Testis (tissue), 3 donors: ENCODE results near the gene ATP2A3. TPM values are rescaled to one million over a fixed set of nuclear protein-coding genes. Genes with fewer than 3 reads are reported as not detected.

ENCODE experiments used
- DNase-seq: peaks from one replicate; pipeline ENCODE4 v3.0.0-alpha.2; 2019
- H3K27ac ChIP-seq, 2 donors: fragments of 200-600 bp; sonication (generic); one replicate each; pipeline ENCODE4 v1.5.1; 2019
- H3K27me3 ChIP-seq: fragments of 200-600 bp; sonication (generic); one replicate; pipeline ENCODE4 v1.5.1; 2019
- H3K36me3 ChIP-seq: fragments of 200-600 bp; sonication (generic); one replicate; pipeline ENCODE4 v1.5.1; 2017; ENCODE audit warnings: low read depth; ENCODE audit errors: missing control alignments
- H3K4me1 ChIP-seq: fragments of 200-600 bp; sonication (generic); one replicate; pipeline ENCODE4 v1.5.1; 2019
- H3K4me3 ChIP-seq, 2 donors: fragments of 200-600 bp; sonication (generic); one replicate each; pipeline ENCODE4 v1.5.1; 2017 to 2019
- H3K9me3 ChIP-seq: fragments of 200-600 bp; sonication (generic); one replicate; pipeline ENCODE4 v1.5.1; 2017
- POLR2A ChIP-seq: fragments of 450-650 bp; IDR thresholded peaks from one replicate; pipeline ENCODE4 v1.6.1; 2017; ENCODE audit warnings: antibody characterized with exemption, mild to moderate bottlenecking, moderate library complexity
- WGBS, 2 donors: methylation state at CpG; one replicate each; pipeline ENCODE4 v1.1.5; 2018; 5-methylcytosine and 5-hydroxymethylcytosine counted together
- intact Hi-C: fragments of 100-400 bp; cut with DNase I; formaldehyde crosslinking; loops from one replicate; pipeline ENCODE4 v1.15.1; 2023; ENCODE audit warnings: low total_unique reads
- polyA plus RNA-seq: library from polyadenylated mRNA; stranded (reverse); fragments of 350-450 nt; fragmentation: Illumina TruSeq; extraction: RNeasy Lipid Tissue Mini Kit (QIAGEN cat#74804); gene quantifications from one replicate; pipeline ENCODE4 v1.2.3, GENCODE V29; 2014; ENCODE audit warnings: low read depth, low replicate concordance; ENCODE audit not compliant: insufficient read depth
- total RNA-seq, 2 donors: library from RNA; depleted of rRNA; stranded (reverse); fragments of >200 nt; gene quantifications; one replicate each; pipeline ENCODE4 v1.2.3, GENCODE V29; 2016
- TF ChIP-seq, protein P1 (sequence below), 3 experiments: fragments of 450-650 bp in 2 of 3; fragments of 200-600 bp in 1 of 3; sonication (generic) in 1 of 3; IDR thresholded peaks; one replicate each; pipeline ENCODE4 v1.5.1; 2016 to 2019; ENCODE audit warnings: antibody characterized with exemption in 3 of 3, mild to moderate bottlenecking in 2 of 3, moderate library complexity in 1 of 3

Gene ATP2A3
- total and polyA plus RNA-seq, 3 donors from 2014 or later: 8.0 to 19.6 (median 8.2) TPM

DNA sequence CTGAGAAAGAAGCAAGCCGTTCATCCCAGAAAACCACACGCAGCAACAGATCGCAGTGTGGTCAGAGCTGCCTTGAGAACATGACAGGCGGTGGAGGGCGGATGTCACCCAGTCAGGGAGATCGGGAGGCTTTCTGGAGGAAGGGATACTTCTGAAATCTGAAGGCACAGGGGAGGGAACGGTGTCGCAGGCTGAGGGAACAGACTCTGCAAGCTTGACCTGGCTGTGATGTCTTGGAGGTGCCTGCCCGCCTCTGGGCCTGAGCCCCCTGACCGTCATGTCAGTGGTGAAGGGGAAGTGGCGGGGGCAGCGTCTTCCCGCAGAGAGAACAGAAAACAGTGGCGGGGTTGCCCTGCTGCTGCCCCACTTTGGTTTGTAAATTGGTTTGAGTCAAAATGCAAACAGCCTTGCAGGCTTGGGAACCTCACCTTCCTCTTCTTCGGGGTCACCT lies 8.1 kb upstream of the ATP2A3 start:
- Histone ChIP-seq H3K4me1 (peaks cover 7% of the 10 kb centered on the region), H3K4me3 (no peak overlapping the region), H3K36me3 (no peaks in the 10 kb centered on the region), H3K27ac (no peak overlapping the region), H3K27me3 (no peaks in the 10 kb centered on the region), H3K9me3 (no peaks in the 10 kb centered on the region)
- WGBS, 2 donors: 78 to 84% methylated on average over 15 of the region's 15 CpGs
- intact Hi-C loops: no loop called here
- TF ChIP-seq, protein P1, sequence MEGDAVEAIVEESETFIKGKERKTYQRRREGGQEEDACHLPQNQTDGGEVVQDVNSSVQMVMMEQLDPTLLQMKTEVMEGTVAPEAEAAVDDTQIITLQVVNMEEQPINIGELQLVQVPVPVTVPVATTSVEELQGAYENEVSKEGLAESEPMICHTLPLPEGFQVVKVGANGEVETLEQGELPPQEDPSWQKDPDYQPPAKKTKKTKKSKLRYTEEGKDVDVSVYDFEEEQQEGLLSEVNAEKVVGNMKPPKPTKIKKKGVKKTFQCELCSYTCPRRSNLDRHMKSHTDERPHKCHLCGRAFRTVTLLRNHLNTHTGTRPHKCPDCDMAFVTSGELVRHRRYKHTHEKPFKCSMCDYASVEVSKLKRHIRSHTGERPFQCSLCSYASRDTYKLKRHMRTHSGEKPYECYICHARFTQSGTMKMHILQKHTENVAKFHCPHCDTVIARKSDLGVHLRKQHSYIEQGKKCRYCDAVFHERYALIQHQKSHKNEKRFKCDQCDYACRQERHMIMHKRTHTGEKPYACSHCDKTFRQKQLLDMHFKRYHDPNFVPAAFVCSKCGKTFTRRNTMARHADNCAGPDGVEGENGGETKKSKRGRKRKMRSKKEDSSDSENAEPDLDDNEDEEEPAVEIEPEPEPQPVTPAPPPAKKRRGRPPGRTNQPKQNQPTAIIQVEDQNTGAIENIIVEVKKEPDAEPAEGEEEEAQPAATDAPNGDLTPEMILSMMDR (IDR thresholded peaks at IDR 0.05): no peak
- TF ChIP-seq POLR2A: no peak
- DNase-seq: no peak

DNA sequence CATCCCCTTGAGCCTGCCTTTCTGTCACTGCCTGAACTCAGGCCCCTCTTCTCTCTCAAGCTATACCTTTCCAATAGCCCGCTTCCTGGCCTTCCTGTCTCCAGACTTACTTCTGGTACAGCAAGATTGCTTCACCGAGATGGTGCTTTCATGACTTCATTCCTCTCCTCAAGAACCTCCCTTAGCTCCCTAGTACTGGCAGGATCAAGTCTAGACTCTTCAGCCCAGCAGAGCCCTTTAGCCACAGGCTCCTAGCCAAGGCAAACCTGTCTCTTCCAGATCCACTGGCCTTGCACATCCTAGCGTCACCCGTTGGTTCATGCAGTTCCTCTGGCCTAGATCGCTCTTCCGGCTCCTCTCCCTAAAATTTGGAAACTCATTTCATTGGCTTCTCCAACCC lies 6.4 kb upstream of the ATP2A3 start:
- no peaks in the 10 kb centered on the region for H3K36me3 ChIP-seq
- no peak for DNase-seq
- H3K4me1 ChIP-seq: no peaks in the 10 kb centered on the region
- H3K9me3 ChIP-seq: no peaks in the 10 kb centered on the region
- 94 to 98% methylated on average over 6 of the region's 6 CpGs for WGBS, 2 donors
- H3K27me3 ChIP-seq: no peaks in the 10 kb centered on the region
- H3K4me3 ChIP-seq: no peak overlapping the region
- TF ChIP-seq POLR2A: no peak
- TF ChIP-seq, protein P1 (IDR thresholded peaks at IDR 0.05): no peak
- intact Hi-C loops: no loop called here
- H3K27ac ChIP-seq: no peak overlapping the region

DNA sequence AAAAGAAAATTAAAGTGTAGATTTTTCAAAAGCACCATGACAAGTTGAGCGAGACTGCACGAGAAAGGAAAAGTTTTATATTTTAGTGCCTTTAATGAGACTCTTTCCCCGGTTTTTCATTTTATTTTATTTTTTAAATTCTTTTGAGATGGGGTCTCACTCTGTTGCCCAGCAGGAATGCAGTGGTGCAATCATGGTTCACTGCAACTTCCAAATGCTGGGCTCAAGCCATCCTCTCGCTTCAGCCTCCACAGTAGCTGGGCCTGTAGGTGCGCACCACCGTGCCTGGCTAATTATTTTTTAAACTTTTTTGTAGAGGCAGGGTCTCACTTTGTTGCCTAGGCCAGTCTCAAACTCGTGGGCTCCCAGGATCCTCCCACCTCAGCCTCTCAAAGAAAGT lies 5.7 kb upstream of the ATP2A3 start:
- Histone ChIP-seq H3K27me3 (no peaks in the 10 kb centered on the region), H3K4me3 (no peak overlapping the region), H3K36me3 (no peaks in the 10 kb centered on the region), H3K27ac (no peak overlapping the region), H3K9me3 (no peaks in the 10 kb centered on the region), H3K4me1 (peaks cover 4% of the 10 kb centered on the region)
- intact Hi-C loops: no loop called here
- 83 to 86% methylated on average over 7 of the region's 7 CpGs for WGBS, 2 donors
- no peak for TF ChIP-seq POLR2A
- TF ChIP-seq, protein P1 (IDR thresholded peaks at IDR 0.05): no peak
- DNase-seq: no peak

DNA sequence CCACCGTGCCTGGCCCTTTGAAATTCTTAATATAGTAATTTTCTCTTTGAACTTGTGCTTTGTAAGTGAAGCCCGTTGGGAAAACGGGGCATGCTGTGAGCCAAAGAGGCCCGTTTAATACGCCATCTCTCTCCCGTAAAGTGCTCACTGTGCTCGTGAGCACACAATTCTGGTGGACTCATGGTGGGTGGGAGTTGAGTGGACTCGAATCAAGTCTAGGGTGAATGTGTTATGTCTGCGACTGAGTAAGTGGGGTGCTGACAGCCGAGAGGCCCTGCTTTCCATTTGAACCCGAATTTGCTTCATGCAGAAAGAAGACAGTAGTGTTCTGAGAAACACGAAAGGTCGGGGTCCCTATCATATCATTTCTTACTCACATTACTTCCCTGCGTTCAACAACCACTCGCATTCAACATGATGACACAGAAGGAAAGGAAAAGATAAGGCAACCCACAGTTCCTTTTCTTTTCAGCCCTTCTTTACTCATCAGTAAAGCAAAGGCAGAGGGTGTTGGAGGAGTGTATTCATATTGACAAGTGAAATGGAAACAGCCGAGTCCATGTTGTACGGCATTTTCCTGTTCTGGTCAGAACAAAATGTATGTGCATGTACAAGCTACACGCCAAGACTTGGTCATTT lies 4.8 kb upstream of the ATP2A3 start:
- Histone ChIP-seq H3K9me3 (no peaks in the 10 kb centered on the region), H3K27ac (no peak overlapping the region), H3K27me3 (no peaks in the 10 kb centered on the region), H3K4me1 (peaks cover 9% of the 10 kb centered on the region), H3K4me3 (no peak overlapping the region), H3K36me3 (no peaks in the 10 kb centered on the region)
- no peak for TF ChIP-seq POLR2A
- TF ChIP-seq, protein P1 (IDR thresholded peaks at IDR 0.05): no peak
- intact Hi-C loops: no loop called here
- DNase-seq: no peak
- WGBS, 2 donors: 79 to 95% methylated on average over 18 of the region's 18 CpGs

DNA sequence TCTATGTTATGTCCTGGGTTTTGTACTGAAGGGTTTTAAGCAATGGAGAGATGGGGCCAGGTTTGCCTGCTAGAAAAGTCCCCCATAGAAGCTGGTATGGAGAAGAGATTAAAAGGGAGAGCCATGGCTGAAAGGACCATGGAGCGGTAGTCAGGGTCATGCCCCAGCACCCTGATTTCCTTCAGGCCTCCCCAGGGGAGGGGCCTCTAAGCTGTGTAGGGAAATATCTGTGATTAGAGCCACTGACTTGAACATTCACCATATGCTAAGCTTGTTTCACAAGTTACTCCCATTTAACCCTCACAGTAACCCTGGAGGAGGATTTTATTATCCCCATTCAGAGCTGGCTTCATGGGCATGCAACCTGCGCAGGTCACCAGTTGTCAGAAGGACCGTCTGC lies 3.8 kb upstream of the ATP2A3 start:
- TF ChIP-seq POLR2A: no peak
- TF ChIP-seq, protein P1 (IDR thresholded peaks at IDR 0.05): no peak
- intact Hi-C loops: no loop called here

More for the DNA sequence above, 3.8 kb upstream of the ATP2A3 start:
- Histone ChIP-seq H3K4me1 (peaks cover 15% of the 10 kb centered on the region), H3K27ac (no peak overlapping the region), H3K27me3 (no peaks in the 10 kb centered on the region), H3K4me3 (no peak overlapping the region), H3K36me3 (no peaks in the 10 kb centered on the region), H3K9me3 (no peaks in the 10 kb centered on the region)
- 92 to 95% methylated on average over 3 of the region's 3 CpGs for WGBS, 2 donors
- no peak for DNase-seq
